K562 (cell line): Measurements from ENCODE around the gene KSR2.

ENCODE experiments used
- CTCF ChIP-seq, 3 experiments: IDR thresholded peaks in 2 of 3; conservative IDR thresholded peaks in 1 of 3; 2 replicates each; pipeline ENCODE4 v1.5.1; 2011 to 2012; ENCODE audit warnings: low read length in 3 of 3, mild to moderate bottlenecking in 3 of 3, control low read depth in 2 of 3, improper control_type of control experiment in 1 of 3, inconsistent platforms in 1 of 3, low read depth in 1 of 3, mixed read lengths in 1 of 3, moderate library complexity in 1 of 3; ENCODE audit not compliant: insufficient read depth in 2 of 3
- JUN ChIP-seq, 2 experiments: sonication (generic) in 1 of 2; formaldehyde crosslinking in 1 of 2; IDR thresholded peaks; 2 replicates each; pipeline versions ENCODE4 v1.6.1 to v1.8.0; 2012 to 2022; ENCODE audit warnings: borderline replicate concordance in 2 of 2, mild to moderate bottlenecking in 2 of 2, improper control_type of control experiment in 1 of 2, low read depth in 1 of 2, low read length in 1 of 2, missing genetic modification reagents in 1 of 2
- ZNF77 ChIP-seq: fragments of 250-450 bp; sonication (Bioruptor Pico); IDR thresholded peaks from 2 replicates; pipeline ENCODE4 v1.5.0; 2020

DNA sequence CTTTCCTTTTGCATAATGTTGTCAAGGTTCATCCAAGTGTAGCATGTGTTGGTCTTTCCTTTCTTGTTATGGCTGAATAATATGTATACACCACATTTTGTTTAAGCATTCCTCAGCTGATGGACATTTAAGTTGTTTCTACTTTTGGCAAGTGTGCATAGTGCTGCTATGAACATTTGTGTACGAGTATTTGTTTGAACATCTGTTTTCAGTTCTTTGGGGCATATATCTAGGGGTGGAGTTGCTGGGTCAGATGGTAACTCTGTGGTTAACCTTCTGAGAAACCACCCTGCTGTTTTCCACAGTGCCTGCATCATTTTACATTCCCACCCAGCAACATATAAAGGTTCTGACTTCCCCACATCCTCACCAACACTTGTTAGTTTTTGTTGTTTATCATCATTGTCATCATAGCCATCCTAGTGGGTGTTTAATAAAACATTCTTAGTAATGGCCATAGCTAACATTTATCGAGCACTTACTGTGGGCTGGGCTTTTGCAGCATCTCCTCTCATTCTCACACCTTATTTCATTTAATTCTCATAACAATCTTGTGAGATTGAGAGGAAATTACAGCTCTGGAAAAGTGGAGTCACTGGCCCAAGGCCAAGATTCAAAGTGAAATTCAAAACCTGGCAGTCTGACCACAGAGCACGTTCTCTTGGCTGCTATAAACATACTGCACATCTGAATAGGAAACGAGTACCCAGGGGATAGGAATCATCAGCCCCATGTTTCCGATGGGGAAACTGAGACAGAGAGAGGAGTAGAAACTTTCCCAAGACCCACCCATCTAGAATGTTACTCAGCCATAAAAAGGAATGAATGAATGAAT lies 193.6 kb downstream of the KSR2 start:
- TF ChIP-seq ZNF77 (CRISPR knock-in tag) (no peak), JUN (IDR thresholded peaks at IDR 0.05; ENCODE audit: borderline replicate concordance, low read depth, low read length) (no peak), JUN (CRISPR knock-in tag; IDR thresholded peaks at IDR 0.05; ENCODE audit: borderline replicate concordance) (no peak), CTCF (IDR thresholded peaks at IDR 0.05 in 2 of 3, conservative IDR thresholded peaks at IDR 0.05 in 1 of 3; ENCODE audit: insufficient read depth in 2 of 3, low read depth in 1 of 3, low read length in 3 of 3) (no peak)
